ENCODE data around the gene TRH. TPM values are rescaled to one million over a fixed set of nuclear protein-coding genes. Genes with fewer than 3 reads are reported as not detected.
A peak's percentile ranks its signal among the peaks of the same experiment; 100 is the strongest.

Gene TRH
- total and polyA plus RNA-seq, 2 donors (not counting 3 experiments of a cell fraction or from before 2014, with no cell fraction given): not detected

- CTCF ChIA-PET: interaction anchor here (1.5 to 3.0 kb wide), 2 partner anchors 10 to 154 kb away, joined by 7 to 9 read pairs; no protein-coding TSS in a partner anchor
- DNase-seq (ENCODE audit: low read depth, low spot score) (no peak), FAIRE-seq (no peak)
- Histone ChIP-seq H3K9ac (replicated peaks; ENCODE audit: extremely low read depth, insufficient read depth, low read length) (no peak overlapping the region), H3K4me3 (replicated peaks in 1 of 3; ENCODE audit: insufficient read depth in 1 of 3, low read depth in 1 of 3, low read length in 3 of 3) (no peak overlapping the region), H3K27me3 (ENCODE audit: control insufficient read depth in 2 of 2, insufficient read depth in 2 of 2, low read length in 2 of 2) (peaks cover 5 to 6% of the 10 kb centered on the region in 2 experiments), H3K9me1 (replicated peaks; ENCODE audit: control insufficient read depth, extremely low read depth, insufficient read depth, low read length) (no peaks in the 10 kb centered on the region), H3K9me3 (replicated peaks; ENCODE audit: control insufficient read depth, insufficient read depth, low read length) (no peaks in the 10 kb centered on the region), H2AFZ (ENCODE audit: low read depth, low read length) (no peak overlapping the region), H3K79me2 (ENCODE audit: control insufficient read depth, insufficient read depth, low read length) (no peaks in the 10 kb centered on the region), H4K20me1 (replicated peaks; ENCODE audit: control insufficient read depth, extremely low read depth, insufficient read depth, low read length) (no peaks in the 10 kb centered on the region), H3K36me3 (ENCODE audit: control insufficient read depth in 2 of 2, extremely low read depth in 1 of 2, insufficient read depth in 2 of 2, low read length in 2 of 2) (no peaks in the 10 kb centered on the region), H3K4me1 (ENCODE audit: control insufficient read depth, extremely low read depth, insufficient read depth, low read length) (no peaks in the 10 kb centered on the region), H3K27ac (ENCODE audit: insufficient read depth, low read depth, low read length) (no peak overlapping the region), H3K4me2 (ENCODE audit: insufficient read depth, low read length) (no peak overlapping the region)
- no TSS peak for BruUV-seq (replicated peaks)
- dilution Hi-C loops (cut with MboI; ENCODE audit: extremely low pct_ligation_motif_present, low sequenced_read_pairs) (no loop called here), intact Hi-C loops (cut with micrococcal nuclease) (no loop called here)
- POLR2A ChIA-PET: no interaction called here
- no peak for TF ChIP-seq FOS (IDR thresholded peaks at IDR 0.05; ENCODE audit: borderline replicate concordance, insufficient read depth, low read length)
- no peak for TF ChIP-seq JUN (IDR thresholded peaks at IDR 0.05; ENCODE audit: borderline replicate concordance, insufficient read depth, insufficient read length, low read depth)
These were observed 21.8 kb upstream of the TRH start for GRCh38 chr3:129952556-129953355.

DNA sequence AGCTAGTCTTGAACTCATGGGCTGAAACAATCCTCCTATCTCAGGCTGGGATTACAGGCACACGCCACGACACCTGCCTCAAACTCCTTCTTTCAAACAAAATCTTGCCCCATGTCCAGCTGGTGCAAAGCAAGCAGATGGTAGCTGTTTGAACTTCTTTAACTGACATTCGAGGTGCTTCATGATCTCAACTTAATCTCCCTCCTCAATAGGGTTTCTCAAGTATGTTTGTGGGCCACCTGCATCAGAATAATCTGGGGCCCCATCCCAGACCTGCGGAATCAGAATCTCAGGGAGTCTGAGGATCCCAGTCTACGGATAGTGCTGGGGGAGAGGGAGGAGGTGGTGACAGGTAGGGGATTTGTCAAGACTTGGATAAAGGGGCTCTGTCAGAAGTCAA lies 20.9 kb upstream of the TRH start:
- Histone ChIP-seq H3K27ac (ENCODE audit: insufficient read depth, low read depth, low read length) (no peak overlapping the region), H3K4me2 (ENCODE audit: insufficient read depth, low read length) (no peak overlapping the region), H3K9me1 (replicated peaks; ENCODE audit: control insufficient read depth, extremely low read depth, insufficient read depth, low read length) (no peaks in the 10 kb centered on the region), H4K20me1 (replicated peaks; ENCODE audit: control insufficient read depth, extremely low read depth, insufficient read depth, low read length) (no peaks in the 10 kb centered on the region), H3K27me3 (ENCODE audit: control insufficient read depth in 2 of 2, insufficient read depth in 2 of 2, low read length in 2 of 2) (peaks cover 6% of the 10 kb centered on the region in 2 experiments), H3K4me3 (replicated peaks in 1 of 3; ENCODE audit: insufficient read depth in 1 of 3, low read depth in 1 of 3, low read length in 3 of 3) (no peak overlapping the region), H3K9ac (replicated peaks; ENCODE audit: extremely low read depth, insufficient read depth, low read length) (no peak overlapping the region), H3K9me3 (replicated peaks; ENCODE audit: control insufficient read depth, insufficient read depth, low read length) (no peaks in the 10 kb centered on the region), H2AFZ (ENCODE audit: low read depth, low read length) (no peak overlapping the region), H3K36me3 (ENCODE audit: control insufficient read depth in 2 of 2, extremely low read depth in 1 of 2, insufficient read depth in 2 of 2, low read length in 2 of 2) (no peaks in the 10 kb centered on the region), H3K4me1 (ENCODE audit: control insufficient read depth, extremely low read depth, insufficient read depth, low read length) (no peaks in the 10 kb centered on the region), H3K79me2 (ENCODE audit: control insufficient read depth, insufficient read depth, low read length) (no peaks in the 10 kb centered on the region)
- ChIA-PET POLR2A (no interaction called here), CTCF (interaction anchor here (1.5 to 3.0 kb wide), 2 partner anchors 11 to 153 kb away, joined by 7 to 9 read pairs; no protein-coding TSS in a partner anchor)
- FAIRE-seq (no peak), DNase-seq (ENCODE audit: low read depth, low spot score) (no peak)
- intact Hi-C loops (cut with micrococcal nuclease) (no loop called here), dilution Hi-C loops (cut with MboI; ENCODE audit: extremely low pct_ligation_motif_present, low sequenced_read_pairs) (no loop called here)
- BruUV-seq (replicated peaks): no TSS peak
- TF ChIP-seq MYC (IDR thresholded peaks at IDR 0.05; ENCODE audit: low read depth, low read length) (no peak), EZH2 (IDR thresholded peaks at IDR 0.05; ENCODE audit: borderline replicate concordance, low read depth, low read length, severe bottlenecking) (peak; percentile 14)

Measured in endothelial cell of umbilical vein (primary cell).